Hematopoietic multipotent progenitor cell treated with erythropoietin and hydrocortisone succinate and interleukin-3 and kit ligand, for 4 days (in vitro differentiated cells): Measurements from ENCODE around the gene LIMA1.

Experiments used
- DNase-seq: peaks from one replicate; pipeline ENCODE4 v3.0.0-alpha.2; 2015

LIMA1 gene

DNA sequence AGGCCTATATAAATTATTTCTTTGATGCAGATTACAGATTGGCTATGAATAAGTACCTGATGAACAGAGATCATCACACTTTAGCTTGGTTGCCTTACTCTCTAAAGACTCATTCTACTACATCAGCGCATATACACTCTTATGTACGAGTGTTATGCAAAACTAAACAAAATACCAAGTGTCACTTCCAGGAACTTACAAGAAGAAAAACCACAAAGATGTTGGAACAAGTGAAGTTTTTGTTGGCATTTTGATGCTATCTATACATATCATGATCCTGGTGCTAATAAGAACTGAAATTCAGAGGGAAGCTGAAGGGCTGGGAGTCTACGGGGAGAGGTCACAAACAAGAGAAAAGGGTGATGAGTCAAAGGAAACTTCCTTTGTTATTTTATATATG lies 68.3 kb downstream of the LIMA1 start:
- no peak for DNase-seq

DNA sequence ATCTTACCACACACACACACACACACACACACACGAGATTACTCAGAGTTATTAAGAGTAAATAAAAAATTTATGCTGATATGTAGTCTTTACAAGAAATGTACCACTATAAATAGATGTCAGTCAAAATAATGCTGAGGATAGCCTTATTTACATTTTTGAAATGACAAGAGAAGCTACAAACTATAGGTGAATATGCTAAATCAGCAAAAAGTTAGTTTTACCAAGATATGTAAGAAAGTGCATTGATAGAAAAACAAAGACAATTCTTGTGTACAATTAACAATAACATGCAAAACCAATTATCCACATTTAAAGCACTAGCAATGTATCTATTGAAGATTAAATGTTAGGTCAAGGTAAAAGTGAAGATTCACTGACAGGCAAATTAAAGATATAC lies 69.3 kb downstream of the LIMA1 start:
- no peak for DNase-seq

DNA sequence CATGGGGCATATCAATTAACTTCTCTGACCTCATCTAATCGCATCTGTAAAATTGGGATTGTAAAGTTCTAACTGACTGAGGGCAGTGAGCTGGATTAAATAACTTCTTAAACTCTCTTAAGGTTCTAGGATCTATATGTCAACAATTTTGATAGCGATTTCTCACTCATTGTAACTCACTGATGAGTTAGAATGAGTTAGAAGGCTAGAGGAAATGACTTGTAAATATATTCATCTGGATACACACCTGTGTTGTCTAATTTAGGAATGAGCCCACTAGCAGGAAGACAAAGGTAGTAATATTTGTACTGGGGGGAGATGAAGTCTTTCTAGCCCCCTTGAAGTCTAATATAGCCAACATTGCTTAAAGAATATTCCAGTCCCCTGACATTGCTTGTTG lies 69.9 kb downstream of the LIMA1 start:
- DNase-seq = no peak

DNA sequence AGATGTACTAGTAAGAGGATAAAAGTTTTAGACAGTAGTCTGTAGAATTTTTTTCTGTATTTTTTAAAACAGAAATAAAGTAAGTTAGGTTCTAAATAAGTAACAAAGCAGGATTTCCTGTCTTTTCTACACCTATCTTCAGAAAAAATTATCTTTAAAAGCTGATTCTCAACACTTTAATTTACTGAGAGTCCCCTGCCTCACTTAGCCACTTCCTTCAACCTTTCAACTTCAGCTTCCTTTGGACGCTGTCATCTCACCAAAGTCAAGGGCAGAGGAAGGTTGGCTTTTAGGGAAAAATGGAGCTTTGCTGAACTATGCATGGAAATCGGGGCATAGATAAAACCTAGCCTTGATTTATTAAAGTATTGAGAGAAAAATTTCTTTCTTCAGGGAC lies 71.3 kb downstream of the LIMA1 start:
- no peak for DNase-seq

DNA sequence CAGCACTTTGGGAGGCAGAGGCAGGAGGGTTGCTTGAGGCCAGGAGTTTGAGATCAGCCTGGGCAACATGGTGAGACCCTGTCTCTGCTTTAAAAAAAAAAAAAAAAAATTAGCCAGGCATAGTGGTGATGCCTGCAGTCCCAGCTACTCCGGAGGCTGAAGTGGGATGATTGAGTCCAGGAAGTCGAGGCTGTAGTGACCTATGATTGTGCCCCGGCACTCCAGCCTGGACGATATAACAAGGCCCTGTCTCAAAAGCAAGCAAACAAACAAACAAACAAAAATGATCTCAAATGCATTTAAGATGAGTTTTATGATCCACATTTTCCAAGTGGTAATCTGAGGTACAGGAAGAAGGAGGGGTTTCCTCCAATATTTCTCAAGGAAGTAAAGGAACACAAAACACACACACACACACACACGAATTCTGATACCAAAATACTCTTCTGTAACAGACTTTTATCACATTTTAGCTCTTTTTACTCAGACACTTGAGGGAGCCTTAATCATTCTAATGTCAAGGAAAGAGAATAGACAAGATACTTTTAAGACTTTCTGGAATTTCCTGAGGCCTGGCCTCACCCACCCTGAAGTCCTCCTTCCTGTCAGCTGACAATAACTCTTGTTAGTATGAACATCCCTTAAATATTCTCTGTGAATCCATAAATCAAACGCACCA lies 71.8 kb downstream of the LIMA1 start:
- no peak for DNase-seq

DNA sequence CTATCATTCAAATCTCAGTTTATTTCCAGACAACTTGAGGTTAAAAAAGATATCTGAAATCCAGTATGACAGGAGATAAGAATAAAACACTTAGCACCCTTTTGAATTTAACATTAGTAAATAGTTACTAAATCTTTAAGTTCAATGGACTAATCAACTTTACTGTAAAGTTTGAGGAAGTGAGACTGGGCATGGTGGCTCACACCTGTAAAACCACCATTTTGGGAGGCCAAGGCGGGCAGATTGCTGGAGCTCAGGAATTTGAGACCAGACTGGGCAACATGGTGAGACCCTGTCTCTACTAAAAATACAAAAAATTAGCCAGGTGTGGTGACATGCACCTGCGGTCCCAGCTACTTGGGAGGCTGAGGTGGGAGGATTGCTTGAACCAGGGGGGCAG lies 75.9 kb downstream of the LIMA1 start:
- no peak for DNase-seq

DNA sequence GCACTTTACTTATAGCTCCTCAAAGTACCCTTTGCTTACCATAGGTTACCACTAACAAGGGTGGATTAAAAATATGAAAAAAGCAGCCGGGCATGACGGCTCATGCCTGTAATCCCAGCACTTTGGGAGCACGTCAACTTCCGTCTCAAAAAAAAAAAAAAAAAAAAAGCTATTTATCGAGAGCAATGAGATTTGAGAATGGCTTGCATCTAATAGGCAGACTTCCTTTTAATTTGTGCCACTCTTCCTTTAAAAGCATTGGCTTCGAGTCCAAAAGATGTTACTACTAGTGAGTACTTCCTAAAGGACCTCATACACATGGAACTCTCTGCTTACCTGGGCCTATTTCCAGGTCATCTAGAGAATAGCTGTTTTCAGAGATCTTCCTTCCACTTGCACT lies 77.7 kb downstream of the LIMA1 start:
- DNase-seq = no peak

DNA sequence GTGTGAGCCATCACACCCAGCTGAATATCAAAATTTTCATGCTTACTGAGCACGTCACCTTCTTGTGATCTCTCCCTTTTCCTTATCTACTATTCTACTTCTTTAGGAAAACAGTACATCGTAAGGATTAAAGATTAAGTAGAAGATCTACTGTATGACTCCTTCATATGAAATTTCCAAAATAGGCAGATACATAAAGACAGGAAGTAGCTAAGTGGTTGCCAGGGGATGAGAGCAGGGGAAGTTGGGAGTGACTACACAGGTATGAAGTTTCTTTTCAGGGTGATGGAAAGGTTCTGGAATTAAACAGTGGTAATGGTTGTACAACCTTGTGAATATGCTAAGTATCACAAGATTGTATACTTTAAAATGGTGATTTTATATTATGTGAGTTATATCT lies 79.6 kb downstream of the LIMA1 start:
- no peak for DNase-seq

DNA sequence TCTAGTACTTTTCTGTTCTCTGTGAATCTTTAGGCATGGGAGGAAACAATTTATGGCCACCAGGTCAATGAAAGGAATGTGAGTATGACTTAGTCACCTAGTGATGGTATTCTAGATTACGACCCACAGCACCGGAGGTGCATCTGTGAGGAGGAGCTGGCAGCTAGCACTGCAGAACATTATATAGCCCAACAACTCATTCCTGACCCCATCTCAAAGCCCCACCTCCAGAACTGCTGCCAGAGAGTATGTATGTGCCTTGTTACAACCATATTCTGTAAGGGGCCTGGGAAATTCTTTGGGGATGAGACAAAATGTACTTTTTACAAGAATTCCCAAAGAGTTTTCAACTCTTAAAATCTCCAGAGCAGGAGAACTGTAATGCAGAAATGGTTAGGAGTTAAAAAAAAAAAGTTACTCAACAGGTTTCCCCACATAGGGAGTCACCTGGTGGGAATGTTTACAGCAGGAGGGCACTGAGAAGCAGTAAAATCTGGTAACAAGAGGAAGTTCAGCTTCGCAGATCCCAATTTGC lies 81.3 kb downstream of the LIMA1 start:
- no peak for DNase-seq

DNA sequence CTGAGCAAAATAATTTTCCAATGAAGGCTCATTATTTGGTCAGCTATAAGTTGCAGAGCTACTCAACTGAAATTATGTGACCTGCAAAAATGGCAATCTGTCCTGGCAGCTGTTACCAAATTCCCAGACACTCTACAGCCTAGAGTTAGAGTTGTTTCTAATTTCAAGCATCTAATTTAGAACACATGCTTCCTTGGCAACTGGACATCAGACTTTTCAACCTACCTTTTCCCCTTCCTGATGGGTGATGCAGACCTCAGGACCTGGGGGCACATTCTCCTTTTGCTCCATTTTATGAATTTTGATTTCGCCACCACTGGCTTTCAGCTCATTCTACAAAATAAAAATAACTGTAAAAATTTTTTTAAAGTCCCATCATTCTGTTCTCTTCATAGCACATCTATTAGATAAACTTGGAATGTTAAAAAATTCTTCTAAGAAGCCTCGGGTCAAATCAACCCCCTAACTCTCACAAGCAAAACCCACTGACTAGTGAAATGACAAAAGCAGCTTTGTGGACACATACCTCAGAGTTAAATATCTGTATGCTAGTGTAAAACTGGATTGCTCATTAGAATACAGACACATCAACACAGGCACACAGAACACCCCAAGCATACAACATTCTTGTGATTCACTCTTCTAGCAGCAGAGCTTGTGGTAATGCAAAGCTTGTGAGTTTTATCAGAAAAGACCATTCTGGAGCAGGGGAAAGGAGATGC lies 82.6 kb downstream of the LIMA1 start:
- DNase-seq = no peak

DNA sequence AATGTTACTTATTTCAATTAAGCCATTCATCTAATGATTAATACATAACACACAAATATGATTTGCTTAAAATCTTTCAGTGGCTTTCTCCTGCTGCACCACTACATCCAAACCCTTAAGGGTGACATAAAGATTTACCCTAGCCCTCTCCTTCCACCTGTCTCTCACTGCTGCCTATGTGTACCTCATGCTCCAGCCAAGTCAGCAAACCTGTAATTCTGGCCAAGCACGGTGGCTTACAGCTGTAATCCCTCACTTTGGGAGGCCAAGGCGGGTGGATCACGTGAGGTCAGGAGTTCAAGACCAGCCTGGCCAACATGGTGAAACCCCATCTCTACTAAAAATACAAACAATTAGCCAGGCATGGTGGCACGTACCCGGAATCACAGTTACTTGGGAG lies 84.5 kb downstream of the LIMA1 start:
- no peak for DNase-seq

DNA sequence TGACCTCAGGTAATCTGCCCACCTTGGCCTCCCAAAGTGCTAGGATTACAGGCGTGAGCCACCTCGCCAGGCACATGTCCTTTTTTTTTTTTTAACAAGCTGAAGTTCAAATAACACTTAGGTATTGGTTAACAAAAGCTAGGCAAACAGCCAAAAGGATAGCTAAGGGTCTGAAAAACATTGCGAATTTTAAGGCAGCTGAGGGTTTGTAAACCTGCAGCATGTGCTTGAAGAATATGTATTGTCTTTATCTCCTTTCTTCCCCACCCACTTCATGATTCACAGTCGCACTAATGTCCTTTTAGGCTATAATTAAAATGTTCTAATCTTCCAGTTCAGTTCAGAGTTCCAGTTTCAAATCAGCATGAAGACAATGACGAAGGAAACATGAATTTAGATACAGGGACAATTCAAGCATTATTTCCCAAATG lies 86.0 kb downstream of the LIMA1 start:
- no peak for DNase-seq

DNA sequence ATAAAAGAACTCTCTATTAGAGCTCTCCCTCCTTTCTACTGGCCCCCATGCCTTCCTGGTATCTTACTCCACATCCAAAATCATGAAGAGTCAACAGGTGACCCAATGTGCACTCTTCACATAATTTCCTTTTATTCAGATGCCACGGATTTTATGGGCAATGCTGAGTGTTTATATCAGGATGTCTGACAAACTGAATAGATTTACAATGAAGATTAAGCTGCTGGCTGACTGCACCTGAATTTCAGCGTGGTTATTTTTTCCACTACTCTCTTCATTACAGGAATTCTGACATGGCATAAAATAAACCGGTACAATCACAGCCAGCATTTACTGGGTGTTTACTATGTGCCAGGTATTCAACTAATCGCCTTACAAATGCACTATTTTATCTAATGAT lies 86.8 kb downstream of the LIMA1 start:
- no peak for DNase-seq

DNA sequence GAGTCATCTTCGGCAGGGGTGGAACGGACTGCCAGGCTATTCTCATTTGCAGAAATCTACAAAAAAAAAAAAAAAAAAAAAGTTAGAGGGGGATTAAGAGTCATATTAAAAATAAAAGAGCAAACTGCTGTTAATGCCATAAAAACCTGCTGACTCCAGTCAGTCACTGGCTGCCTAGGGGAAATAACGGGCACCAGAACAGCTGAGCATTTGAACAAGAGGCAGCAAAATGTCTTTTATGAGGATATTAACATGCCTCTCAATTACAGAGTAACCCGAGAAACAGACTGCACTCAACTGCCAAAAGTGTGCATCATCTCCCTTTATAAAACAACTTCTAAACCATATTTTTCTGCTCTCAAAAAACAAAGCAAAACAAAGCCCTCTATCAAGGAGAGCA lies 87.5 kb downstream of the LIMA1 start:
- no peak for DNase-seq

DNA sequence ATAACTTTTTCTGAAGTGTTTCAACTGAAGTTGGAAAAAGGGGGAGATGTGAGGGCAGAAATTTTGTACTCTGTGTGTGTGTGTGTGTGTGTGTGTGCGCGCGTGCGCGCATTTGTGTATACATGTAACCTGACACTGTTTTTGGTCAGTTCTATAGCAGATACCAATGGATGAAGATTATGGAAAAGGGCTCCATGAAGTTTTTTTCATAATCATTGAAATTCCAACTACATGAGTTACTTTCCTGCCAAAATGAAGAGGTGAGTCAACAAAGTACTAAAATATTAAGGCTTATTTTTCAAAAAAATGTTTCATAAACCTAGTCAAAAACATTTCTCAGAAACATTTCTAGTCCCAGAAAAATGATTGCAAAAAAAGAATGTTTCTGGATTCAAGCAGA lies 90.4 kb downstream of the LIMA1 start:
- DNase-seq = no peak

DNA sequence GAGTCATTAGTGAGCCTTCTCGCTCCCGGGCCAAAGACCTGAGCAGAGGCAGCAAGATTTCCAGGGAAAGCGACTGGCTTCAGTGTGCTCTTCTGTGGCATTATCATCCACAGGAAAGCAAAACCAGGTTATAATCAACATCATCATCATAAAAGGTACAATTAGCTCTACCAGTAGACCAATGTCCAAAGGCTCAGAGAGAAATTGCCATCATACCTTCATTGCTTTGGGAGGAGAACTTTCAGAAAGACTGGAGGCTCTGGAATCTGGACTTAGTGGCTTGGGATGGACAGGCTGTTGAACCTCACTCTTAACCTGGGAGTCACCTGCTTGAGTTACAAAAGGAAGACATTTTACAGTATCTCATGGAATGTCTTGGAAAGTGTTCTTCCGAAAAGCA lies 91.1 kb downstream of the LIMA1 start:
- no peak for DNase-seq

DNA sequence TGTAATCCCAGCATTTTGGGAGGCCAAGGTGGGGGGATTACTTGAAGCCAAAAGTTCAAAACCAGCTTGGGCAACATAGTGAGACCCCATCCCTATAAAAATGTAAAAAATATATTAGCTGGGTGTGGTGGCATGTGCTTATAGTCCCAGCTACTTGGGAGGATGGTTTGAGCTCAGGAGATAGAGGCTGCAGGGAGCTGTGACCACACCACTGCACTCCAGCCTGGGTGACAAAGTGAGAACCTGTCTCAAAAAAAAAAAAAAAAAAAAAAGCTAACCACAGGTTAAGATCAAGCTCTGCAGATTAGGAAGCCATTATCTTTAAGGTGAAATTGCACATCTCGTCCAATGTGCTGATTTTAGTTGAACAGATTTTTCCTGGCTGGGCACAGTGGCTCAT lies 92.5 kb downstream of the LIMA1 start:
- DNase-seq = no peak

DNA sequence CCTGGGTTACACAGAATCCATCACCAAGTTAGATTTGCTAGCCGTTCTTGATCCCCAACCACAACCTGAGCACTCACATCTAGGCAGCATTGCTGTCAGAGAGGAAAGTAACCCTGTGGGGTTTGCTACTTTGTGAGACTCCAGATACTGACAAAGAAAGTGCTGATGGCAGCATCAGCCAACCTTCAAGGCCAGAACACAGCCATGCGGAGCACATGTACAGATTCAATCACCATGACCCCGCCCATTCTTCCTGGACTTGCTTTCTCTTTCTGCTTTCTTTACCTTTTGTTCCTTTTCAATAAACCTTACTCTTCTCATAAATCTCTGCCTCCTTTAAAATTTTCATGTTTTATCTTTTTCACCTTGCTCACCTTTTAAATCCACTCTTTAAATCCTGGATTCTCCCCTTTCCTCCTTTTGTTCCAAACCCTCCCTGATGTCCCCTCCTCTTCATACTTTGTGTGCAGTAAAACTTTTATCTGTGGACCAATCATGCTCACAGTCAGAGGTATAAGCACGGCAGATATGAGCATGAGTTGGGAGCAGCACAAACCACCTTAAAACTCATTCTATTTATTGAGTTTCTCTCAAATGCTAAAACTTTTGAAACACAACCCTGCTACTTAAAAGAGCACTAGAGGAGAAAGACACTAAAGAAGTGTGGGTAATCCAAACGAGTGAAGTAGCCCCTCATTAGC lies 94.3 kb downstream of the LIMA1 start:
- no peak for DNase-seq

DNA sequence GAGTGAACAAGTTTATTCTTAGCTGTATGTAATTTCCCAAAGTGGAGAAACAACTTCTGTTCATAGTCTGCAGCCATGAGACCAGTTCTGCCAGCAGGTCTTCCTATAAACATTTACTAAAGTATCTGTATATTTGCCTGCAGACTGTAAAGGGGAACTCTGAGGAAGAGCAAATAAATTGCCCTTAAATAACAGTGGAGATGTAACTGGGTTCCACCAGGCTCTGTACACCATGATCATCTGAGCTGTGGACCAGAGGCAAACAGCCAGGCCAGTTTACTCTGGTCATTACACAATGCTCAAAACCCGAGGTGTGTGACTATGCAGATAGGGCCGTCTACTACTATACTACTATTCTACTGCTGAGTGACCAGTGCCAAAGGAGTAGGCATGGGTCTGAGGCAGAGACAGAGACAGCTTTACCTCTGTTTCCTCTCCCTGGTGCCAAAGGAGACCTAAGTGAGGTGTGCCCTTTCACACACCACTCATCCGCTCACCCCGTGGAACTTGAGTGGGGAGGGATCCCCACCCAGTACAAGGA lies 95.0 kb downstream of the LIMA1 start:
- no peak for DNase-seq

DNA sequence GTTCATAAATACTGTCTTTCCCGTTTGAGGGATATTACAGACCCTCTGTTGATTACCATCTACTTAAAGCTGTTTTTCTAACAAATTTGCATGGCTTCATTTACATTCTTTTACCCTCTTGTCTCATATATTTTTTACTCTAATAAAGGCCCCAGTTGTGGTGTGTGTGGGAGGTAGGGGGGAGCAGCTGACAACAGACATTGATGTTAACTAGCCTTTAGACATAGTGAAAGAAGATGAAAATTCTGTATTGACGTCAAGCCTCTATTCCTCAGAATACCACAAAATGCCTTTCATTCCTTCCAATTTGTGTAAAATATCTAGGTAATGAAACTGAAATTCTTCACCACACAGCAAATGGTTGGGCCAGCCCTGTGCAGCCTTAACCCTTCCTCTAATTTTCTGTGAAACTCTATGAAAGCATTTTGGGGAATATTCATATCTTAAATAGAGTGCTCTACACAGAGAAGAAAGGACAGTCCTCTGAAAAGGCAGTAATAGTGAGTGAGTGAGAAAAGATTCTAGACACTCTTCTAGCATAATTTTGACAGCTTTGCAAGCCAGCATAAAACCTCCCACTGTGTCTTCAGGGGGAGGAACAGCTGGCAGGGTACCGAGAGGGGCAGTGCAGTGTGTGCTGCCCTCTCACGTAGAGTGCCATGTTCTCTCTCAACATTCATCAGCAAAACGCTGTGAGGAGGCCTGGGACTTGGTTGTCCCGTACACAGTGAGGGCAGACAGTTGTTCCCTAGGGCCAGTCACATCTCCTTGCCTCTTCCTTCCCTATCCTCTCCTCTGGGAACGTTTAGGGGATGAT lies 96.0 kb downstream of the LIMA1 start:
- no peak for DNase-seq

DNA sequence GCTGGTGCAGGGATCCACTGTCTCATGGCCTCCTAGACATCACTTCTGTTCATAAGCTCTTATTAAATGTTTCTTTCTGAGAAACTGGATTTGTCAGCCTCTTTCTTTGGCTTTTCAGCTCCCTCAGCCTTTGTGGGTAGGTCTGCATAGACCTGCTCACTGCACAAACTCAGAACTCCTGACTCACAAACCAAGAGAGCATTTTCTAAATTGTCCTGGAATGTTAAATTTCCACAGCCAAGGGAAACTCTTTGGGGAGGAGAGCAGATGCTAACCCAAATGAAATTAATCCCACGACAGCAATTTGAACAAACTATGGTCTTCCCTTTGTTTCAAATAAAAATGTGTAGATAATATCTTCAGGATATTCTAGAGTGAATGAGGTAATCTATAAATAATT lies 96.6 kb downstream of the LIMA1 start:
- DNase-seq = no peak

DNA sequence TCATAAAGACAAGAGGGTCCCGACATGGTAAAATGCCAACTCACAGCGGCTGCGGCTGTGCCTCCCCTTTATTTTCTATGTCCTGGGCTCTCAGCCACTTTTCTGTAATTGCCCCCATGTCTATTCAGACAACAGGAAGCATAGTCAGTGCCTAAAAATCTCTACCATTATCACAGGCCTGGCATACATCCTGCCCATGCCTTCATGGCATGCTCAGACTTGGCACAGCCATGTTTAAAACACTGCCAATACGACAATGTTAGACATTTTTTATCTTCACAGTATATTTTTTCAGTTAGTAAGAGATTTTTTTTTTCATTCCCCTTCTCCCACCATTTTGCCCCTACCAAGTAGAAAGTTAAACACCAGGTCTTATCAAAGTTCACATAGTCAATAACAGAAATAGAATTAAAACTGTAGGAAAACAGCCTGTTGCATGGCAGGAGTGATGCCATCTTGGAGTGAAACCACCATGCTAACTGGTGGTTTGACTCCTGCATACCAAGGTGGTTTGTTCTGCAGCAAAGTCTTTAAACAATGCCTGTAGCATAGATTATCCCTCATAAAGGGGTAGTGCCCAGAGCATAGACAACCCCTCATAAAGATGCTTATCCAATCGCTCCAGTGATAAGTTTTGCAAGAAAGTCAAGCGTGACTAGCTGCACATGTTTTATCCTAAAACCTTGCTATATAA lies 97.2 kb downstream of the LIMA1 start:
- no peak for DNase-seq
